ENCODE results near the gene DIS3L2. TPM values are rescaled to one million over a fixed set of nuclear protein-coding genes. Genes with fewer than 3 reads are reported as not detected.

Gene DIS3L2
- total RNA-seq, 1 donor from 2014 or later: 77.2 TPM

- no peak for DNase-seq (ENCODE audit: low spot score)
Measured at GRCh38 chr2:232385660-232386489, 424.4 kb downstream of the DIS3L2 start.

GRCh38 chr2:232386490-232386739 is 424.9 kb downstream of the DIS3L2 start:
- DNase-seq (ENCODE audit: low spot score): no peak

Other genes starting within 250 kb of the DIS3L2 start
- gene PDE6D, start 180.4 kb upstream of the DIS3L2 start, total RNA-seq: 18.5 TPM
- gene COPS7B, start 175.3 kb upstream of the DIS3L2 start, total RNA-seq: 47.7 TPM
- gene NPPC, start 35.3 kb upstream of the DIS3L2 start, total RNA-seq: 0.36 TPM